ENCODE measurements around the gene TSHZ2. TPM values are rescaled to one million over a fixed set of nuclear protein-coding genes. Genes with fewer than 3 reads are reported as not detected.

TSHZ2 gene
- total RNA-seq, 6 experiments from 2014 or later: 14.2 to 28.1 (median 21.0) TPM

- no peak for ATAC-seq
- Histone ChIP-seq H3K4me3 (no peak overlapping the region), H3K4me1 (no peaks in the 10 kb centered on the region), H3K36me3 (no peaks in the 10 kb centered on the region), H3K9me3 (no peaks in the 10 kb centered on the region), H3K27ac (no peak overlapping the region), H3K27me3 (no peaks in the 10 kb centered on the region)
- no peak for DNase-seq
- 72% methylated on average over 6 of the region's 6 CpGs for WGBS (ENCODE audit: insufficient coverage, low coverage, low lambda C conversion rate, missing lambda C conversion rate)
- intact Hi-C loops (cut with DNase I): no loop called here
- TF ChIP-seq CTCF (IDR thresholded peaks at IDR 0.05): no peak
- no peak for TF ChIP-seq POLR2A (IDR thresholded peaks at IDR 0.05)
Observed at GRCh38 chr20:53101992-53102760, 130.0 kb downstream of the TSHZ2 start.

GRCh38 chr20:53103124-53103523 is 131.0 kb downstream of the TSHZ2 start:
- TF ChIP-seq CTCF (IDR thresholded peaks at IDR 0.05) (no peak), POLR2A (IDR thresholded peaks at IDR 0.05) (no peak)
- Histone ChIP-seq H3K27me3 (no peaks in the 10 kb centered on the region), H3K27ac (no peak overlapping the region), H3K9me3 (no peaks in the 10 kb centered on the region), H3K36me3 (no peaks in the 10 kb centered on the region), H3K4me3 (no peak overlapping the region), H3K4me1 (no peaks in the 10 kb centered on the region)
- ATAC-seq: no peak
- intact Hi-C loops (cut with DNase I): no loop called here
- WGBS (ENCODE audit: insufficient coverage, low coverage, low lambda C conversion rate, missing lambda C conversion rate): 92% methylated on average over 1 of the region's 1 CpG
- no peak for DNase-seq

- H3K4me3 ChIP-seq: no peak overlapping the region
Observed at GRCh38 chr20:53104884-53105283, 132.7 kb downstream of the TSHZ2 start.

GRCh38 chr20:53116733-53117132 is 144.6 kb downstream of the TSHZ2 start:
- Histone ChIP-seq H3K4me1 (no peaks in the 10 kb centered on the region), H3K9me3 (no peaks in the 10 kb centered on the region), H3K27me3 (no peaks in the 10 kb centered on the region), H3K27ac (no peak overlapping the region), H3K4me3 (no peak overlapping the region), H3K36me3 (no peaks in the 10 kb centered on the region)
- WGBS (ENCODE audit: insufficient coverage, low coverage, low lambda C conversion rate, missing lambda C conversion rate): 79% methylated on average over 3 of the region's 3 CpGs
- intact Hi-C loops (cut with DNase I): no loop called here
- ATAC-seq (no peak), DNase-seq (no peak)
- no peak for TF ChIP-seq CTCF (IDR thresholded peaks at IDR 0.05)
- TF ChIP-seq POLR2A (IDR thresholded peaks at IDR 0.05): no peak

More at GRCh38 chr20:53104884-53105283, 132.7 kb downstream of the TSHZ2 start:
- no peak for DNase-seq
- intact Hi-C loops (cut with DNase I): no loop called here
- WGBS (ENCODE audit: insufficient coverage, low coverage, low lambda C conversion rate, missing lambda C conversion rate): 86% methylated on average over 6 of the region's 7 CpGs
- TF ChIP-seq POLR2A (IDR thresholded peaks at IDR 0.05) (no peak), CTCF (IDR thresholded peaks at IDR 0.05) (no peak)
- Histone ChIP-seq H3K4me1 (no peaks in the 10 kb centered on the region), H3K27me3 (no peaks in the 10 kb centered on the region), H3K27ac (no peak overlapping the region), H3K9me3 (no peaks in the 10 kb centered on the region), H3K36me3 (no peaks in the 10 kb centered on the region)
- ATAC-seq: no peak
